Body of pancreas (tissue), 4 donors: ENCODE measurements around the gene PCBP3. TPM values are rescaled to one million over a fixed set of nuclear protein-coding genes. Genes with fewer than 3 reads are reported as not detected.

Experiments used
- ATAC-seq: fragments of 150-250 bp; one replicate; pipeline ENCODE4 v1.9.1; 2016
- DNase-seq, 4 donors: peaks; one replicate each; pipeline ENCODE4 v3.0.0-alpha.2; 2019
- H3K27ac ChIP-seq, 4 donors: fragments of 200-600 bp; sonication (generic); 1 replicate in 3 of 4; 2 replicates in 1 of 4; pipeline versions ENCODE4 v1.5.1 to v1.6.1; 2016 to 2019; ENCODE audit warnings: mild to moderate bottlenecking in 1 of 4, mixed read lengths in 1 of 4, moderate library complexity in 1 of 4
- H3K27me3 ChIP-seq, 2 donors: fragments of 200-600 bp; sonication (generic); one replicate each; pipeline ENCODE4 v1.6.0; 2016; ENCODE audit warnings: mild to moderate bottlenecking in 1 of 2
- H3K36me3 ChIP-seq, 2 donors: fragments of 200-600 bp; sonication (generic); replicated peaks in 1 of 2; 2 replicates each; pipeline ENCODE4 v1.5.1; 2016; ENCODE audit warnings: low read depth in 2 of 2; ENCODE audit not compliant: insufficient read depth in 1 of 2
- H3K4me1 ChIP-seq: fragments of 200-600 bp; sonication (generic); one replicate; pipeline ENCODE4 v1.6.0; 2016
- H3K4me3 ChIP-seq, 2 donors: fragments of 200-600 bp; sonication (generic); 1 replicate in 1 of 2; 2 replicates in 1 of 2; pipeline ENCODE4 v1.5.1; 2016 to 2019
- H3K9me3 ChIP-seq, 3 donors: fragments of 200-600 bp; sonication (generic); 1 replicate in 2 of 3; 2 replicates in 1 of 3; pipeline ENCODE4 v1.5.1; 2016
- CTCF ChIP-seq, 7 experiments: fragments of 450-650 bp in 4 of 7; fragments of 200-600 bp in 3 of 7; sonication (generic) in 3 of 7; IDR thresholded peaks; one replicate each; pipeline ENCODE4 v1.5.1; 2016 to 2019; ENCODE audit warnings: antibody characterized with exemption in 7 of 7
- POLR2A ChIP-seq, 3 donors: fragments of 450-650 bp; IDR thresholded peaks; one replicate each; pipeline ENCODE4 v1.6.1; 2016; ENCODE audit warnings: antibody characterized with exemption in 3 of 3, mild to moderate bottlenecking in 2 of 3
- WGBS, 2 donors: methylation state at CpG; one replicate each; pipeline ENCODE4 v1.1.5; 2017; 5-methylcytosine and 5-hydroxymethylcytosine counted together
- intact Hi-C: fragments of 100-400 bp; cut with DNase I; formaldehyde crosslinking; loops from one replicate; pipeline ENCODE4 v1.15.1; 2023
- total RNA-seq, 2 donors: library from RNA; depleted of rRNA; stranded (reverse); fragments of >200 nt; gene quantifications; one replicate each; pipeline ENCODE4 v1.1.0, GENCODE V29; 2016

Gene PCBP3
- total RNA-seq, 2 donors from 2014 or later: 1.3 to 4.6 TPM

GRCh38 chr21:45867041-45867666 lies 223.6 kb downstream of the PCBP3 start:
- no peaks in the 10 kb centered on the region for H3K27me3 ChIP-seq
- no peaks in the 10 kb centered on the region for H3K36me3 ChIP-seq
- ATAC-seq: no peak
- H3K9me3 ChIP-seq: no peaks in the 10 kb centered on the region
- intact Hi-C loops: no loop called here
- 86 to 90% methylated on average over 39 to 43 of the region's 43 CpGs for WGBS, 2 donors
- no peak overlapping the region for H3K27ac ChIP-seq
- H3K4me3 ChIP-seq: no peak overlapping the region
- TF ChIP-seq CTCF (IDR thresholded peaks at IDR 0.05) (no peak), POLR2A (IDR thresholded peaks at IDR 0.05) (no peak)
- no peak for DNase-seq
- H3K4me1 ChIP-seq: no peaks in the 10 kb centered on the region

GRCh38 chr21:45867671-45868081 lies 224.2 kb downstream of the PCBP3 start:
- H3K27ac ChIP-seq: no peak overlapping the region
- H3K9me3 ChIP-seq: no peaks in the 10 kb centered on the region
- H3K4me1 ChIP-seq: no peaks in the 10 kb centered on the region
- 82 to 86% methylated on average over 16 to 22 of the region's 22 CpGs for WGBS, 2 donors
- DNase-seq: no peak
- intact Hi-C loops: no loop called here
- no peaks in the 10 kb centered on the region for H3K36me3 ChIP-seq
- no peaks in the 10 kb centered on the region for H3K27me3 ChIP-seq
- no peak for ATAC-seq
- H3K4me3 ChIP-seq: no peak overlapping the region
- TF ChIP-seq CTCF (IDR thresholded peaks at IDR 0.05): no peak
- TF ChIP-seq POLR2A (IDR thresholded peaks at IDR 0.05): no peak

- WGBS, 2 donors: 73 to 79% methylated on average over 10 to 16 of the region's 17 CpGs
- DNase-seq (no peak), ATAC-seq (no peak)
- Histone ChIP-seq H3K27me3 (no peaks in the 10 kb centered on the region), H3K9me3 (no peaks in the 10 kb centered on the region), H3K4me3 (no peak overlapping the region), H3K27ac (no peak overlapping the region), H3K4me1 (no peaks in the 10 kb centered on the region), H3K36me3 (no peaks in the 10 kb centered on the region)
- intact Hi-C loops: no loop called here
- no peak for TF ChIP-seq POLR2A (IDR thresholded peaks at IDR 0.05)
- no peak for TF ChIP-seq CTCF (IDR thresholded peaks at IDR 0.05)
Measured at GRCh38 chr21:45868086-45868485, 224.6 kb downstream of the PCBP3 start.

- DNase-seq (peak in 2 of 4 donors; percentile 4 to 8), ATAC-seq (no peak)
- H3K4me1 ChIP-seq: no peaks in the 10 kb centered on the region
- no peaks in the 10 kb centered on the region for H3K27me3 ChIP-seq
- H3K9me3 ChIP-seq: no peaks in the 10 kb centered on the region
- no peaks in the 10 kb centered on the region for H3K36me3 ChIP-seq
- intact Hi-C loops: no loop called here
- 76 to 77% methylated on average over 14 to 21 of the region's 22 CpGs for WGBS, 2 donors
- no peak overlapping the region for H3K27ac ChIP-seq
- H3K4me3 ChIP-seq: no peak overlapping the region
- TF ChIP-seq POLR2A (IDR thresholded peaks at IDR 0.05) (no peak), CTCF (IDR thresholded peaks at IDR 0.05) (no peak)
Measured at GRCh38 chr21:45868488-45868887, 225.0 kb downstream of the PCBP3 start.
